GM20000 (cell line): ENCODE measurements around the gene HCN1.

Experiments used
- DNase-seq: peaks from one replicate; pipeline ENCODE4 v3.0.0; 2012; ENCODE audit warnings: low spot score
- TF ChIP-seq, protein P1 (sequence below): IDR thresholded peaks from 2 replicates; pipeline ENCODE4 v1.5.1; 2012; ENCODE audit warnings: mild to moderate bottlenecking, control low read depth; ENCODE audit errors: extremely low read depth, missing control alignments

The HCN1 gene

DNA sequence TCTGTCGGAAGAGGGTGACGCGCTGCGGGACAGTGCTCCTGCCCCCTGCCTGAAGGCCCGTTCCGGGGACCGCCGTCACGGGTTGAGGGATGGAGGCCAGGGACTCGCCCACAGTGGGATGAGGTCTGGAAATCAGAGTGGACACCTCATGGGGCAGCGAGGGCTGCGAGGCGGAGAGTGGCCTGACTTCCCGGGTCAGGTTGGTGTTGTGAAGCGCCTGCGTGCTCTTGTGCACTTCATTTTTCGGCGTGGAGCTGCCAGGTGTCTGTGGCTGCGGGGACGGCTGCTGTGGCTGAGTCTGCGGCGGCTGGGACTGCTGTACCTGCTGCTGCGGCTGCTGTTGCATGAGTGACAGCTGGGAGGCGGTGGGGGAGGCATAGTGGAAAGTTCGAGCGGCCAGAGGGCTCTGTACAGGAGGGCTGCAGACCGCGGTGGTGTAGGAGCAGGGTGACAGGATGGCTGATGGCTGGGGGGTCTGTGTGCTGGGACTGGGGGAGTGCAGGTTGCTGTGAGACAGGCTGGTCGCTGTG lies 434.1 kb downstream of the HCN1 start:
- TF ChIP-seq, protein P1, sequence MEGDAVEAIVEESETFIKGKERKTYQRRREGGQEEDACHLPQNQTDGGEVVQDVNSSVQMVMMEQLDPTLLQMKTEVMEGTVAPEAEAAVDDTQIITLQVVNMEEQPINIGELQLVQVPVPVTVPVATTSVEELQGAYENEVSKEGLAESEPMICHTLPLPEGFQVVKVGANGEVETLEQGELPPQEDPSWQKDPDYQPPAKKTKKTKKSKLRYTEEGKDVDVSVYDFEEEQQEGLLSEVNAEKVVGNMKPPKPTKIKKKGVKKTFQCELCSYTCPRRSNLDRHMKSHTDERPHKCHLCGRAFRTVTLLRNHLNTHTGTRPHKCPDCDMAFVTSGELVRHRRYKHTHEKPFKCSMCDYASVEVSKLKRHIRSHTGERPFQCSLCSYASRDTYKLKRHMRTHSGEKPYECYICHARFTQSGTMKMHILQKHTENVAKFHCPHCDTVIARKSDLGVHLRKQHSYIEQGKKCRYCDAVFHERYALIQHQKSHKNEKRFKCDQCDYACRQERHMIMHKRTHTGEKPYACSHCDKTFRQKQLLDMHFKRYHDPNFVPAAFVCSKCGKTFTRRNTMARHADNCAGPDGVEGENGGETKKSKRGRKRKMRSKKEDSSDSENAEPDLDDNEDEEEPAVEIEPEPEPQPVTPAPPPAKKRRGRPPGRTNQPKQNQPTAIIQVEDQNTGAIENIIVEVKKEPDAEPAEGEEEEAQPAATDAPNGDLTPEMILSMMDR: no peak
- DNase-seq: no peak

DNA sequence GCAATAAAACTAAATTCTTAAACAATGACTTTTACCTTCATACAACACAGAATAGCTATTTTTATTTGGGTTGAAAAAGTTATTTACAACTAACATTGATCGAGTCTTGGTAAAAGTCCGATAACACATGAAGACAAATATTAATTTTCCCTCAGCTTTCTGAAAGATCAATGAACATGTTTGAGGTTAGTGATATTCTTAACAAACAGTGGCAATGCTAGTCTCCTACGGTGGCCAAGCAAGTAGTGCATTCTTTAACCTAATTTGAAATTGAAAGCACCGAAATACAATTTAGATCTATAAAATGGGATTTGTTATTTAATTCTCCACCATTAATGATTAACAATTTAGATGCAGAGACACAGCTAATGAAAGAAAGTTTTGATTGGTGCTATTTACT lies 435.1 kb downstream of the HCN1 start:
- TF ChIP-seq, protein P1: no peak
- DNase-seq: no peak

DNA sequence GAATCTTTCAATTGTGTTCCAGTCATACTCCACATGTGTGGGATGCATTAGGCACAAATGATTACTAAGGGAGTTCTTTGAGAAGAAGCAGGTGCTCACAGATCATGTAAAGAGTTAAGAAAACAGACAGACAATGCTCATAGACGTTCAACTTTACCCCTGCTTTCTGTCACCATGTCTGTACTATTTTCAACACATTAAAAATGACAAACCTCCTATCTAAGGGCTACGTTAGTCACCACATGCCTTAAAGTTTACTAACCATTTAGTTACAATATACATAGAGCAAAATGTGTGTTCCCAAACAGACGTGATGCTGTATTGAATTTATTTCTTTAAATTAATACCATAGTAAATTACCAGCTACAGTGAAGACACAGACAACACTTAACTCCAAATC lies 435.9 kb downstream of the HCN1 start:
- no peak for DNase-seq
- TF ChIP-seq, protein P1: no peak

DNA sequence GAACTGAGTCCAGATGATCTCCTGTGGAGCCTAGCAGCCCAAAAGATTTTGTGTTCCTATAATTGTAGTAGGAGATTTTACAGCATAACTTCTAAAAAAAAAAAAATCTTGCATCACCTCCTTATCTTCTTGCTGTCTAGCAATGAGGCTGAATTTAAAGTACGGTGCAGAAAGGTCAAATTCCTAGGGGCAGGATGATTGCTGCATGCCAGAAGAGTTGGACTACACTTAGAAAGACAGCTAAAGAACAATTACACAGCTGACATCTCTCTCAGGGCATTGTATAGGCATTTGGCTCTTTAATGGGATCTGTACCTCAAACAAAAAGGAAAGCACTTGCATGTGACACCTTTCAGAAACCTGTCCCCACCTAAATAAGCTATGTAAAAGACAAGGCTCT lies 443.2 kb downstream of the HCN1 start:
- TF ChIP-seq, protein P1: no peak
- no peak for DNase-seq

DNA sequence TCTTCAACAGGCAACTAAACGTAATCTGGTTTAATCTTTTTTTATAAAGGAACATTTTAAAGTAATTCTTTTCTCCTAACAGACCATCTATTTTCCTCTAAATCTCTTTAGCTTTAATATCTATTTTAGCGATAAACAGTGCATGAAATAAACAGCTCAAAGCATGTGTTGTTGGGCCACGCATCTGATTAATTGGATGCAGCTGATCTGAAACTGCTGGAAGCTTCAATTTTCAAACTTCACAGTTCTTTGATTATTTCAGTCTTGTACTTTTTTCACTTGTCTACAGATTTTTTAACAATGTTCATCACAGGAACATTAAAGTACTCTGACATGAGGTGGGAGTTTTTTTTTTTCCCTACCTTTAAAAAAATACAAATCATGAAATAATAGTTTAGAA lies 443.6 kb downstream of the HCN1 start:
- no peak for DNase-seq
- TF ChIP-seq, protein P1: no peak

DNA sequence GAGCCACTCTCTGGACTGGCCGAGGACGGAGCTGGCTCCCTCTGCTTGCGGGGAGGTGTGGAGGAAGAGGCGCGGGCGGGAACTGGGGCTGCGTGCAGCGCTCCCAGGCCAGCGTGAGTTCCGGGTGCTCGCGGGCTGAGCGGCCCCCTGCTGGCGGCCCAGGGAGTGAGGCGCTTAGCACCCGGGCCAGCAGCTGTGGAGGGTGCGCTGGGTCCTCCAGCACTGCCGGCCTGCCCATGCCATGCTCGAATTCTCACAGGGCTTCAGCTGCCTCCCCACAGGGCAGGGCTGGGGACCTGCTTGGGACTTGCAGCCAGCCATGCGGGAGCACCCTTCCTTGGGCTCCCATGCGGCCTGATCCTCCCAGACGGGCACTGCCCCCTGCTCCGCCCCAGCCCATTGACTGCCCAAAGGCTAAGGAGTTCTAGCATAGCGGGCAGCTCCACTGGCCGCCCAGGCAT lies 470.6 kb downstream of the HCN1 start:
- TF ChIP-seq, protein P1: no peak
- DNase-seq: no peak

DNA sequence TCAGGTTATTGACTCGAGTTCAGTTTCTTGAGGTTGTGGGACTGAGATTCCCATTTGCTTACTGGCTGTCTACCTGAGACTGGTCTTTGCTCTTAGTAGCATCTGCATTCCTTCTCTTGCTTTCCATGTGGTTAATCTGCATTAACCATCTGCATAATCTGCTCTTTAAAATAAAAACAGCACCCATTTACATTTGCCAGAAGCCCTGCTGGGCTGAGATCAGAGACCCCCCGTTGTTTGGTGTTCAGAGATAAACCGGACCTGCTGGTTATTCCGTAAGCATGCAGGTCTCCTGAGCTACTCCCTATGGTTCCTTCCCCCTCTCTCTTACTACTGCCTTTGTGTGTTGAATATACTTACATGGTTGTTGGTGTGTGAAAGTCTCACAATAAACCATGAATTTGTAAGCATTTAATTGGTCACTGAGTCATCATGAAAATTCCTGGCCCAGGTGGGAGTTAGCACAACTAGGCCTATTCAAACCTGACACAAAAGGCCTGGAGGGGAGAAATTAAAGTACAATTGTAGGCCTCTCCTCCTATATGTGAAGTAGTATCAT lies 490.7 kb downstream of the HCN1 start:
- no peak for DNase-seq
- TF ChIP-seq, protein P1: no peak
